AG09319 (cell line): ENCODE results near the gene NTN5.
"Not testable (repeated sequence)": the region's sequence is repeated elsewhere in the genome, so short reads cannot be mapped to it uniquely, and the experiment has no call there.

ENCODE experiments used
- DNase-seq: peaks from one replicate; pipeline ENCODE4 v3.0.0-alpha.2; 2010; ENCODE audit warnings: low read depth; ENCODE audit errors: extremely low read depth
- CTCF ChIP-seq: IDR thresholded peaks from 2 replicates; pipeline ENCODE4 v1.5.1; 2011; ENCODE audit warnings: low read depth, mild to moderate bottlenecking, inconsistent platforms, low read length, moderate library complexity

The NTN5 gene

GRCh38 chr19:48634036-48634342 lies 38.8 kb downstream of the NTN5 start:
- no peak for TF ChIP-seq CTCF
- DNase-seq = no peak

- no peak for DNase-seq
- TF ChIP-seq CTCF = no peak
Measured at GRCh38 chr19:48633148-48634035, 39.4 kb downstream of the NTN5 start.

- no peak for DNase-seq
- no peak for TF ChIP-seq CTCF
Measured at GRCh38 chr19:48632692-48633147, 40.1 kb downstream of the NTN5 start.

GRCh38 chr19:48632286-48632685 lies 40.5 kb downstream of the NTN5 start:
- DNase-seq = not testable (repeated sequence)

- no peak for DNase-seq
- no peak for TF ChIP-seq CTCF
Measured at GRCh38 chr19:48631225-48631624, 41.6 kb downstream of the NTN5 start.

GRCh38 chr19:48630296-48631063 lies 42.3 kb downstream of the NTN5 start:
- no peak for DNase-seq
- no peak for TF ChIP-seq CTCF

GRCh38 chr19:48629599-48630295 lies 43.1 kb downstream of the NTN5 start:
- DNase-seq = no peak
- no peak for TF ChIP-seq CTCF
